H1 (cell line): ENCODE measurements around the gene RAP1GAP. TPM values are rescaled to one million over a fixed set of nuclear protein-coding genes. Genes with fewer than 3 reads are reported as not detected.

Source experiments
- BACH1 ChIP-seq: IDR thresholded peaks from 2 replicates; pipeline ENCODE4 v1.6.1; 2012; ENCODE audit warnings: low read length, improper control_type of control experiment
- POU5F1 ChIP-seq: IDR thresholded peaks from 2 replicates; pipeline ENCODE4 v1.6.1; 2011; ENCODE audit warnings: low read depth, mild to moderate bottlenecking, low read length, moderate library complexity
- SIN3A ChIP-seq, 2 experiments: IDR thresholded peaks in 1 of 2; conservative IDR thresholded peaks in 1 of 2; 2 replicates each; pipeline ENCODE4 v1.6.1; 2011 to 2012; ENCODE audit warnings: low read length in 2 of 2, improper control_type of control experiment in 1 of 2, low read depth in 1 of 2, mild to moderate bottlenecking in 1 of 2
- polyA plus RNA-seq, 7 experiments: library from polyadenylated mRNA; depleted of rRNA in 3 of 7; stranded (reverse) in 5 of 7; unstranded in 2 of 7; fragments of >200 nt in 5 of 7; fragments of 200-250 nt in 2 of 7; gene quantifications; 1 replicate in 5 of 7; 2 replicates in 1 of 7; 4 replicates in 1 of 7; pipeline versions ENCODE4 v1.2.1 to v1.2.3, GENCODE V29; 2011 to 2013; ENCODE audit warnings: missing spikeins in 2 of 7, mixed read lengths in 2 of 7
- total RNA-seq: library from RNA; stranded (reverse); fragmentation: NEBNext Ultra II Directional; extraction: Animal tissue kit (Norgen Biotek cat#: 25700); gene quantifications from 2 replicates; pipeline ENCODE4 v1.2.1, GENCODE V29; 2021
- TF ChIP-seq, protein P1 (sequence below): IDR thresholded peaks from 2 replicates; pipeline ENCODE4 v1.6.1; 2011; ENCODE audit warnings: low read length, improper control_type of control experiment
- TF ChIP-seq, protein P2 (sequence below), 3 experiments: IDR thresholded peaks; 1 replicate in 2 of 3; 2 replicates in 1 of 3; pipeline versions ENCODE4 v1.5.1 to v1.6.1; 2011; ENCODE audit warnings: low read length in 3 of 3, mild to moderate bottlenecking in 3 of 3, inconsistent platforms in 2 of 3, low read depth in 1 of 3, moderate library complexity in 1 of 3; ENCODE audit not compliant: insufficient read depth in 1 of 3; ENCODE audit errors: control extremely low read depth in 1 of 3
- TF ChIP-seq, protein P3 (sequence below): IDR thresholded peaks from 2 replicates; pipeline ENCODE4 v1.6.1; 2012; ENCODE audit warnings: inconsistent platforms

Gene RAP1GAP
- total and polyA plus RNA-seq, 2 of the 8 experiments (the other 6 are each of a cell fraction or from before 2014, with no cell fraction given), result 8.4 TPM

DNA sequence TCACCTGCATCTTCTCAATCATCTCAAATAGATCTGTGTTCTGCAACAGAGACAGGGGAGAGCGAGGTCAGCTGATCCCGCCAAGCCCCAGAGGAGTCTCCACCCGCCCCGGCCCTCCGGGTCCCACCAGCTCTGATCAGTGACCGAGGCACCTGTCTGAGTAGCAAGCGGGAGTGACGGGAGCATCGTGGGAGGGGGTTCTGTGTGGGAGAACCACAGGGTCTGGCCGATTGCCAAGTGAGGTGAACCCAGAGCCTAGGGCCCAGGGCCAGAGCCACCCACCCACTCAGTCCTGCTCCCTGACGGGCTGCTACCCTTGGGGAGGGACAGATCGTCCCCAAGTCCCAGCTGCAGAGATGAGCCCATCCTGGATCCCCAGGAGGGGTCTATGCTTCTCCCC lies 49.1 kb downstream of the RAP1GAP start (continued):
- TF ChIP-seq, protein P1, sequence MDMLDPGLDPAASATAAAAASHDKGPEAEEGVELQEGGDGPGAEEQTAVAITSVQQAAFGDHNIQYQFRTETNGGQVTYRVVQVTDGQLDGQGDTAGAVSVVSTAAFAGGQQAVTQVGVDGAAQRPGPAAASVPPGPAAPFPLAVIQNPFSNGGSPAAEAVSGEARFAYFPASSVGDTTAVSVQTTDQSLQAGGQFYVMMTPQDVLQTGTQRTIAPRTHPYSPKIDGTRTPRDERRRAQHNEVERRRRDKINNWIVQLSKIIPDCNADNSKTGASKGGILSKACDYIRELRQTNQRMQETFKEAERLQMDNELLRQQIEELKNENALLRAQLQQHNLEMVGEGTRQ, result no peak
- TF ChIP-seq SIN3A (conservative IDR thresholded peaks at IDR 0.05 in 1 of 2, IDR thresholded peaks at IDR 0.05 in 1 of 2; ENCODE audit: low read depth in 1 of 2, low read length in 2 of 2) (no peak), POU5F1 (no peak), BACH1 (no peak)
- TF ChIP-seq, protein P2, sequence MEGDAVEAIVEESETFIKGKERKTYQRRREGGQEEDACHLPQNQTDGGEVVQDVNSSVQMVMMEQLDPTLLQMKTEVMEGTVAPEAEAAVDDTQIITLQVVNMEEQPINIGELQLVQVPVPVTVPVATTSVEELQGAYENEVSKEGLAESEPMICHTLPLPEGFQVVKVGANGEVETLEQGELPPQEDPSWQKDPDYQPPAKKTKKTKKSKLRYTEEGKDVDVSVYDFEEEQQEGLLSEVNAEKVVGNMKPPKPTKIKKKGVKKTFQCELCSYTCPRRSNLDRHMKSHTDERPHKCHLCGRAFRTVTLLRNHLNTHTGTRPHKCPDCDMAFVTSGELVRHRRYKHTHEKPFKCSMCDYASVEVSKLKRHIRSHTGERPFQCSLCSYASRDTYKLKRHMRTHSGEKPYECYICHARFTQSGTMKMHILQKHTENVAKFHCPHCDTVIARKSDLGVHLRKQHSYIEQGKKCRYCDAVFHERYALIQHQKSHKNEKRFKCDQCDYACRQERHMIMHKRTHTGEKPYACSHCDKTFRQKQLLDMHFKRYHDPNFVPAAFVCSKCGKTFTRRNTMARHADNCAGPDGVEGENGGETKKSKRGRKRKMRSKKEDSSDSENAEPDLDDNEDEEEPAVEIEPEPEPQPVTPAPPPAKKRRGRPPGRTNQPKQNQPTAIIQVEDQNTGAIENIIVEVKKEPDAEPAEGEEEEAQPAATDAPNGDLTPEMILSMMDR (IDR thresholded peaks at IDR 0.05; ENCODE audit: control extremely low read depth in 1 of 3, insufficient read depth in 1 of 3, low read depth in 1 of 3, low read length in 3 of 3), result no peak
- TF ChIP-seq, protein P3, sequence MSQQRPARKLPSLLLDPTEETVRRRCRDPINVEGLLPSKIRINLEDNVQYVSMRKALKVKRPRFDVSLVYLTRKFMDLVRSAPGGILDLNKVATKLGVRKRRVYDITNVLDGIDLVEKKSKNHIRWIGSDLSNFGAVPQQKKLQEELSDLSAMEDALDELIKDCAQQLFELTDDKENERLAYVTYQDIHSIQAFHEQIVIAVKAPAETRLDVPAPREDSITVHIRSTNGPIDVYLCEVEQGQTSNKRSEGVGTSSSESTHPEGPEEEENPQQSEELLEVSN, result no peak
